IMR-90 (cell line): ENCODE results near the gene GABBR2. TPM values are rescaled to one million over a fixed set of nuclear protein-coding genes. Genes with fewer than 3 reads are reported as not detected.

Source experiments
- ATAC-seq: fragments of 200-7000 bp; cut with Tn5 transposase; 2 replicates; pipeline ENCODE4 v1.9.1; 2020; ENCODE audit warnings: low read depth, mild to moderate bottlenecking, moderate library complexity
- BruUV-seq: library from RNA; stranded (reverse); fragments of 400-500 nt; replicated peaks from 2 replicates; lab custom pipeline; 2021; lab: Mats Ljungman, UMichigan
- CTCF ChIA-PET: fragments of 300-600 bp; formaldehyde crosslinking; extraction: SDS; loops from one replicate; lab custom pipeline; 2021; ENCODE audit warnings: antibody characterized with exemption; lab: Yijun Ruan, JAX
- POLR2A ChIA-PET: fragments of 300-600 bp; sonication (Branson Sonifier 250); formaldehyde crosslinking; loops from one replicate; lab custom pipeline; 2022; ENCODE audit warnings: antibody characterized with exemption; ENCODE audit not compliant: unreplicated experiment; lab: Charles Lee
- DNase-seq: peaks from one replicate; pipeline ENCODE4 v3.0.0; 2013
- H2AFZ ChIP-seq: replicated peaks from 2 replicates; pipeline ENCODE3; 2013; ENCODE audit warnings: low read length, mild to moderate bottlenecking; ENCODE audit not compliant: poor library complexity
- H2AK5ac ChIP-seq: 2 replicates; pipeline ENCODE4 v1.6.1; 2013; ENCODE audit warnings: low read depth, low read length, inconsistent platforms
- H2AK9ac ChIP-seq: replicated peaks from 2 replicates; pipeline ENCODE3; 2013; ENCODE audit warnings: mild to moderate bottlenecking, low read depth, low read length, moderate library complexity; ENCODE audit not compliant: poor library complexity
- H2BK120ac ChIP-seq: 2 replicates; pipeline ENCODE4 v1.6.1; 2013; ENCODE audit warnings: low read depth, low read length, inconsistent platforms
- H2BK15ac ChIP-seq: 3 replicates; pipeline ENCODE4 v1.6.1; 2013; ENCODE audit warnings: low read depth, low read length, inconsistent platforms
- H2BK20ac ChIP-seq: 2 replicates; pipeline ENCODE4 v1.6.1; 2013; ENCODE audit warnings: low read depth, mild to moderate bottlenecking, inconsistent platforms, low read length, moderate library complexity
- H2BK5ac ChIP-seq: 2 replicates; pipeline ENCODE4 v1.6.1; 2013; ENCODE audit warnings: mild to moderate bottlenecking, low read depth, low read length, inconsistent platforms; ENCODE audit not compliant: poor library complexity, severe bottlenecking
- H3K14ac ChIP-seq: replicated peaks from 2 replicates; pipeline ENCODE4 v1.6.1; 2013; ENCODE audit warnings: low read depth, low read length, inconsistent platforms
- H3K18ac ChIP-seq: 2 replicates; pipeline ENCODE4 v1.6.1; 2013; ENCODE audit warnings: low read depth, low read length, control low read depth
- H3K23ac ChIP-seq: 2 replicates; pipeline ENCODE4 v1.6.1; 2013; ENCODE audit warnings: low read depth, low read length, inconsistent platforms
- H3K27ac ChIP-seq: 2 replicates; pipeline ENCODE4 v1.5.1; 2013; ENCODE audit warnings: mild to moderate bottlenecking, control low read depth, low read length; ENCODE audit not compliant: insufficient read depth
- H3K27me3 ChIP-seq: 2 replicates; pipeline ENCODE4 v1.6.1; 2013; ENCODE audit warnings: low read length; ENCODE audit not compliant: control insufficient read depth, insufficient read depth
- H3K36me3 ChIP-seq: 2 replicates; pipeline ENCODE4 v1.6.1; 2013; ENCODE audit warnings: low read length, mixed read lengths; ENCODE audit not compliant: control insufficient read depth, insufficient read depth
- H3K4ac ChIP-seq: 2 replicates; pipeline ENCODE4 v1.6.1; 2013; ENCODE audit warnings: low read depth, low read length, inconsistent platforms
- H3K4me1 ChIP-seq: 2 replicates; pipeline ENCODE4 v1.6.1; 2013; ENCODE audit warnings: low read length, mixed read lengths; ENCODE audit not compliant: control insufficient read depth, insufficient read depth
- H3K4me2 ChIP-seq: 2 replicates; pipeline ENCODE4 v1.6.1; 2013; ENCODE audit warnings: low read depth, mild to moderate bottlenecking, control low read depth, low read length, moderate library complexity
- H3K4me3 ChIP-seq: 2 replicates; pipeline ENCODE4 v1.5.1; 2013; ENCODE audit warnings: low read depth, mild to moderate bottlenecking, control low read depth, low read length, moderate library complexity; ENCODE audit not compliant: insufficient read depth
- H3K56ac ChIP-seq: 2 replicates; pipeline ENCODE4 v1.6.1; 2013; ENCODE audit warnings: low read length, inconsistent platforms; ENCODE audit not compliant: insufficient read depth; ENCODE audit errors: extremely low read depth
- H3K79me1 ChIP-seq, 2 experiments: 2 replicates each; pipeline ENCODE4 v1.6.1; 2013; ENCODE audit warnings: low read length in 2 of 2, inconsistent platforms in 1 of 2, low read depth in 1 of 2
- H3K9ac ChIP-seq: 2 replicates; pipeline ENCODE4 v1.6.1; 2013; ENCODE audit warnings: low read depth, low read length, control low read depth
- H3K9me1 ChIP-seq: 2 replicates; pipeline ENCODE4 v1.6.1; 2013; ENCODE audit warnings: low read length, inconsistent platforms; ENCODE audit not compliant: insufficient read depth
- H3K9me3 ChIP-seq: 2 replicates; pipeline ENCODE4 v1.6.1; 2013; ENCODE audit warnings: low read length; ENCODE audit not compliant: control insufficient read depth, insufficient read depth
- H4K20me1 ChIP-seq: 2 replicates; pipeline ENCODE4 v1.6.1; 2013; ENCODE audit warnings: low read length, inconsistent platforms; ENCODE audit not compliant: insufficient read depth
- H4K5ac ChIP-seq: 2 replicates; pipeline ENCODE4 v1.6.1; 2013; ENCODE audit warnings: mild to moderate bottlenecking, low read depth, low read length, control low read depth
- H4K8ac ChIP-seq, 2 experiments: 2 replicates each; pipeline ENCODE4 v1.6.1; 2013; ENCODE audit warnings: low read depth in 2 of 2, low read length in 2 of 2, control low read depth in 1 of 2, inconsistent platforms in 1 of 2
- H4K91ac ChIP-seq: 2 replicates; pipeline ENCODE4 v1.6.1; 2013; ENCODE audit warnings: low read depth, low read length, inconsistent platforms; ENCODE audit not compliant: insufficient read depth
- CEBPB ChIP-seq: IDR thresholded peaks from 2 replicates; pipeline ENCODE4 v1.6.1; 2012; ENCODE audit warnings: low read depth, low read length, improper control_type of control experiment
- CHD1 ChIP-seq: IDR thresholded peaks from 2 replicates; pipeline ENCODE4 v1.6.1; 2012; ENCODE audit warnings: low read depth, low read length, improper control_type of control experiment
- FOS ChIP-seq: fragments of 150-350 bp; IDR thresholded peaks from 2 replicates; pipeline ENCODE4 v1.6.1; 2016; ENCODE audit warnings: low read depth, low read length
- MAFK ChIP-seq: IDR thresholded peaks from 2 replicates; pipeline ENCODE4 v1.6.1; 2012; ENCODE audit warnings: low read depth, low read length, improper control_type of control experiment
- MAZ ChIP-seq: IDR thresholded peaks from 2 replicates; pipeline ENCODE4 v1.6.1; 2012; ENCODE audit warnings: low read depth, mild to moderate bottlenecking, low read length, improper control_type of control experiment, moderate library complexity, borderline replicate concordance
- MXI1 ChIP-seq: IDR thresholded peaks from 2 replicates; pipeline ENCODE4 v1.6.1; 2012; ENCODE audit warnings: low read depth, mild to moderate bottlenecking, low read length, moderate library complexity, borderline replicate concordance
- NFE2L2 ChIP-seq: fragments of 150-350 bp; IDR thresholded peaks from 2 replicates; pipeline ENCODE4 v1.6.1; 2016; ENCODE audit warnings: low read depth, mild to moderate bottlenecking, low read length
- RAD21 ChIP-seq: IDR thresholded peaks from 2 replicates; pipeline ENCODE4 v1.6.1; 2012; ENCODE audit warnings: low read length, improper control_type of control experiment
- RCOR1 ChIP-seq: IDR thresholded peaks from 2 replicates; pipeline ENCODE4 v1.6.1; 2012; ENCODE audit warnings: mild to moderate bottlenecking, low read length, improper control_type of control experiment; ENCODE audit not compliant: insufficient replicate concordance
- SMC3 ChIP-seq: fragments of 150-350 bp; IDR thresholded peaks from 2 replicates; pipeline ENCODE4 v1.6.1; 2016; ENCODE audit warnings: low read depth, mild to moderate bottlenecking, antibody characterized with exemption, low read length, moderate library complexity
- WGBS, 2 experiments: methylation state at CpG; one replicate each; pipeline versions ENCODE4 v1.1.5 to v1.1.7; 2013; ENCODE audit warnings: missing lambda C conversion rate in 2 of 2; ENCODE audit not compliant: insufficient read length in 1 of 2; ENCODE audit errors: extremely low coverage in 2 of 2; 5-methylcytosine and 5-hydroxymethylcytosine counted together
- dilution Hi-C: fragments of 300-500 bp; cut with HindIII; formaldehyde crosslinking; loops from one replicate; pipeline ENCODE4 v1.14.3; 2018; ENCODE audit warnings: low sequenced_read_pairs; ENCODE audit not compliant: unreplicated experiment
- in situ Hi-C: fragments of 300-500 bp; cut with MboI; formaldehyde crosslinking; loops from 3 replicates; pipeline ENCODE4 v1.14.3; 2019; ENCODE audit warnings: low sequenced_read_pairs, inconsistent platforms, mixed read lengths
- intact Hi-C: fragments of 100-400 bp; cut with micrococcal nuclease; formaldehyde crosslinking; loops from 2 replicates; pipeline ENCODE4 v1.10.0; 2022
- polyA plus RNA-seq, 3 experiments: library from polyadenylated mRNA; depleted of rRNA; stranded (reverse); fragments of >200 nt; gene quantifications; 2 replicates each; pipeline ENCODE4 v1.2.3, GENCODE V29; 2012; ENCODE audit warnings: low replicate concordance in 1 of 3
- total RNA-seq: library from RNA; depleted of rRNA; stranded (reverse); fragments of >200 nt; gene quantifications from 2 replicates; pipeline ENCODE4 v1.2.3, GENCODE V29; 2012
- TF ChIP-seq, protein P1 (sequence below): fragments of 150-350 bp; IDR thresholded peaks from 2 replicates; pipeline ENCODE4 v1.6.1; 2016; ENCODE audit warnings: low read depth, mild to moderate bottlenecking, low read length, moderate library complexity, borderline replicate concordance

GABBR2 gene
- total and polyA plus RNA-seq, 2 of the 4 experiments (the other 2 are of a cell fraction) = 14.2 to 20.3 TPM

DNA sequence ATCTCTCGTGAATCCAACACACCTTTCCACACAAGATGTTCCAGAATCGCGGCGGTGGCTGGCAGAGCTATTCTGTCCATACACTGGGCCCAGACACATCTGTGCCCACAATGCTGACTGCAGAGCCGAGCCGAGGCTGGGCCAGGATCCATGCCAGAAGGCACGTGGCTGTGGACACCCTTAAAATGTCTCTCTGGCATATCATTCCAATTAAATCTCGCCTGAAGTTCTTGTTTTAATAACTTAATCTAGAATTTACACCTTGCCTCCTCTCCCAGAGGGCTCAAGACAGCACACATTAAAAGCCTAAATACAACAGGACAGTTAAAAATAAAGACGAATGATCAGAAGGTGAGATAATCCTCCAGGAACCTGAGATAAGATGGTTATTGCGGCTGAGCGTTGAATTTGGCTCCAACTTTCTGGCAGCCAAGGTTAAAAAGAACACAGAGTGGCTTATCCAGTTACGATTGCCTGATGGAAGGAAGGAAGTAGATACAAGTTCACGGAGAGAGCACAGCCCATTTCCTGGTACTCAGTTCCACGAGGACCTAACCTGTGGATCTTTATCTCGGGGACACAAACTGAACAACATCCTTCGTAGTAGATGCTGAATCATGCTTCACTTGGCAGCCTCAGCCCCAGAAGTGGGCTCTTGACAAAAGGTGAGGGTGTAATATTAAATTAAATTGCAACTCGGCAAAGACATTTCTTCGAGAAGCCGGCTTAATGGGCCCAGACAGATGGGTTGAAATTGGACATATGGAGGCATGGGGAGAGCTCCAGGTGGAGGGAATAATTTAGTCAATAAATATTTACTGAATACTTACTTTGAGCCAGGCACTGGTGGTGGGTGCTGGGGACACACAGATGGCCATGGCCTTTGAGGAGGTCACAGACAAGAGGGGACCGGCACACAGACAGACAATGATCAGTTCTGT lies 367.3 kb downstream of the GABBR2 start:
- H3K18ac ChIP-seq = no peak overlapping the region
- H3K27ac ChIP-seq = no peak overlapping the region
- no peak overlapping the region for H4K91ac ChIP-seq
- intact Hi-C loops (no loop called here), dilution Hi-C loops (no loop called here), in situ Hi-C loops (no loop called here)
- peaks cover 2% of the 10 kb centered on the region; the same call in 1 of the 2 replicates for H3K4me1 ChIP-seq
- WGBS, 2 experiments = 88% methylated on average over 13 of the region's 20 CpGs; no CpG with 5 or more reads in 1 of the 2 experiments
- no peak for DNase-seq
- TF ChIP-seq CHD1 = no peak
- TF ChIP-seq SMC3 = no peak
- TF ChIP-seq RCOR1 = no peak
- no peak for TF ChIP-seq FOS
- no peak for TF ChIP-seq RAD21
- TF ChIP-seq, protein P1, sequence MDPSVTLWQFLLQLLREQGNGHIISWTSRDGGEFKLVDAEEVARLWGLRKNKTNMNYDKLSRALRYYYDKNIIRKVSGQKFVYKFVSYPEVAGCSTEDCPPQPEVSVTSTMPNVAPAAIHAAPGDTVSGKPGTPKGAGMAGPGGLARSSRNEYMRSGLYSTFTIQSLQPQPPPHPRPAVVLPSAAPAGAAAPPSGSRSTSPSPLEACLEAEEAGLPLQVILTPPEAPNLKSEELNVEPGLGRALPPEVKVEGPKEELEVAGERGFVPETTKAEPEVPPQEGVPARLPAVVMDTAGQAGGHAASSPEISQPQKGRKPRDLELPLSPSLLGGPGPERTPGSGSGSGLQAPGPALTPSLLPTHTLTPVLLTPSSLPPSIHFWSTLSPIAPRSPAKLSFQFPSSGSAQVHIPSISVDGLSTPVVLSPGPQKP = no peak
- no peak for TF ChIP-seq NFE2L2
- no peak for TF ChIP-seq MAZ
- no peak for TF ChIP-seq MAFK
- no peak for TF ChIP-seq CEBPB
- no peak for TF ChIP-seq MXI1
- H2AFZ ChIP-seq = no peak overlapping the region
- H3K36me3 ChIP-seq = no peaks in the 10 kb centered on the region; the same call in 1 of the 2 replicates
- H4K5ac ChIP-seq = no peak overlapping the region
- no peak overlapping the region for H3K4me3 ChIP-seq
- H3K9me3 ChIP-seq = no peaks in the 10 kb centered on the region
- H2BK15ac ChIP-seq = no peak overlapping the region
- no peak overlapping the region for H2AK5ac ChIP-seq
- ChIA-PET POLR2A (no interaction called here), CTCF (no interaction called here)
- H3K27me3 ChIP-seq = no peaks in the 10 kb centered on the region
- no peak for ATAC-seq
- H3K79me1 ChIP-seq = no peaks in the 10 kb centered on the region; a peak in 1 of 4 replicates
- H3K9me1 ChIP-seq = peaks cover 3% of the 10 kb centered on the region; the same call in 1 of the 2 replicates
- H3K23ac ChIP-seq = no peak overlapping the region
- BruUV-seq = no TSS peak
- H4K8ac ChIP-seq = no peak overlapping the region
- no peak overlapping the region for H2BK120ac ChIP-seq
- H2BK20ac ChIP-seq = no peak overlapping the region
- no peak overlapping the region for H3K56ac ChIP-seq
- no peak overlapping the region for H2BK5ac ChIP-seq
- no peak overlapping the region for H3K4ac ChIP-seq
- no peak overlapping the region for H3K14ac ChIP-seq
- no peaks in the 10 kb centered on the region for H4K20me1 ChIP-seq
- no peak overlapping the region for H3K9ac ChIP-seq
- H3K4me2 ChIP-seq = no peak overlapping the region
- no peak overlapping the region for H2AK9ac ChIP-seq
